ENCODE data around the gene DIP2C.
"Not testable (repeated sequence)": the region's sequence is repeated elsewhere in the genome, so short reads cannot be mapped to it uniquely, and the experiment has no call there.

DIP2C gene

GRCh38 chr10:429696-430095 lies 259.8 kb downstream of the DIP2C start:
- no peak for TF ChIP-seq CTCF (IDR thresholded peaks at IDR 0.05; ENCODE audit: borderline replicate concordance, extremely low read depth, low read length, poor library complexity, severe bottlenecking)
- TF ChIP-seq EZH2 (IDR thresholded peaks at IDR 0.05; ENCODE audit: borderline replicate concordance, low read depth, low read length, severe bottlenecking), result no peak
- ATAC-seq (ENCODE audit: insufficient read depth, low read depth), result no peak
- Histone ChIP-seq H3K4me3 (ENCODE audit: low read depth in 1 of 2, low read length in 2 of 2) (no peak overlapping the region), H2AFZ (ENCODE audit: low read depth, low read length) (no peak overlapping the region), H3K9me3 (ENCODE audit: insufficient read depth, low read length, severe bottlenecking) (no peaks in the 10 kb centered on the region), H4K20me1 (ENCODE audit: insufficient read depth, low read length) (peaks cover 3% of the 10 kb centered on the region; the same call in 1 of the 2 replicates), H3K27ac (ENCODE audit: low read length) (no peak overlapping the region), H3K27me3 (ENCODE audit: insufficient read depth, low read length, poor library complexity) (peaks cover 20% of the 10 kb centered on the region), H3K4me2 (ENCODE audit: insufficient read depth, low read length) (no peak overlapping the region), H3K4me1 (ENCODE audit: insufficient read depth, low read length) (no peaks in the 10 kb centered on the region), H3K9ac (ENCODE audit: low read depth, low read length) (no peak overlapping the region), H3K79me2 (ENCODE audit: insufficient read depth, low read length) (no peaks in the 10 kb centered on the region), H3K36me3 (ENCODE audit: insufficient read depth, low read length) (no peaks in the 10 kb centered on the region)
- DNase-seq, result no peak

DNA sequence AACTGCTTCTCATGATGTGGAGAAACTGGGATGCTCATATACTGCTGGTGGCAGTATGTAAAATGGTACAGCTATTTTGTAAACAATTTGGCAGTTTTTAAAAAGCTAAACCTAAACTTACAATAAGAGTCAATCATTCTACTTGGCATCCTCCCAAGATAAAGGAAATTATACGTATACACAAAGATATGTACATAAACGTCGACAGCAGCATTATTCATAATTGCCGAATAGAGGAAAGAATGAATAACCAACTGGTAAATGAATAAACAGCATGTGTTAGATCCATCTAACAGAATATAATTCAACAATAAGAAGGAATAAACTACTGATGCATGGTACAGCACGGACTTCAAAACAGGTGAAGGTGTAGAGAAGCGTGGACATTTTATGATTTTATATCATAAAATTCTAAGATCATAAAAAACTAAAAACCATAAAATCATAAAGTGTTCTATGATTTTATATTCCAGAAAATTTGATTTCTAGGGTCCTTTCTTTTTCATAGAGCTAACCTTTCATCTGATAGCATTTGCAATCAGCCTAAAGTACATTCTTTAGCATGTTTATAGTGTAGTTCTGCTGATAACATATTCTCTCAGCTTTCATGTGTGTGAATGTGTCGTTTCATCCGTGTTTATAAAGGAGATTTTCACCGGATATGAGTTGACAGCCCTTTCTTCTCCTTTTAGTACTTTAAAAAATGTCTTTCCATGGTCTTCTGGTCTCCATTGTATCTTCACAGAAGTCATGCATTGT lies 261.5 kb downstream of the DIP2C start:
- H3K79me2 ChIP-seq (ENCODE audit: insufficient read depth, low read length), result no peaks in the 10 kb centered on the region
- H3K27ac ChIP-seq (ENCODE audit: low read length), result no peak overlapping the region
- no peak for DNase-seq
- H3K9me3 ChIP-seq (ENCODE audit: insufficient read depth, low read length, severe bottlenecking), result no peaks in the 10 kb centered on the region
- no peak overlapping the region for H3K4me3 ChIP-seq (ENCODE audit: low read depth in 1 of 2, low read length in 2 of 2)
- no peaks in the 10 kb centered on the region for H3K36me3 ChIP-seq (ENCODE audit: insufficient read depth, low read length)
- no peak overlapping the region for H2AFZ ChIP-seq (ENCODE audit: low read depth, low read length)
- no peak for ATAC-seq (ENCODE audit: insufficient read depth, low read depth)
- H3K4me2 ChIP-seq (ENCODE audit: insufficient read depth, low read length), result no peak overlapping the region
- peaks cover 15% of the 10 kb centered on the region for H3K27me3 ChIP-seq (ENCODE audit: insufficient read depth, low read length, poor library complexity)
- TF ChIP-seq EZH2 (IDR thresholded peaks at IDR 0.05; ENCODE audit: borderline replicate concordance, low read depth, low read length, severe bottlenecking) (no peak), CTCF (IDR thresholded peaks at IDR 0.05; ENCODE audit: borderline replicate concordance, extremely low read depth, low read length, poor library complexity, severe bottlenecking) (no peak)
- no peak overlapping the region for H3K9ac ChIP-seq (ENCODE audit: low read depth, low read length)
- no peaks in the 10 kb centered on the region for H3K4me1 ChIP-seq (ENCODE audit: insufficient read depth, low read length)
- H4K20me1 ChIP-seq (ENCODE audit: insufficient read depth, low read length), result peaks cover 3% of the 10 kb centered on the region; the same call in 1 of the 2 replicates

DNA sequence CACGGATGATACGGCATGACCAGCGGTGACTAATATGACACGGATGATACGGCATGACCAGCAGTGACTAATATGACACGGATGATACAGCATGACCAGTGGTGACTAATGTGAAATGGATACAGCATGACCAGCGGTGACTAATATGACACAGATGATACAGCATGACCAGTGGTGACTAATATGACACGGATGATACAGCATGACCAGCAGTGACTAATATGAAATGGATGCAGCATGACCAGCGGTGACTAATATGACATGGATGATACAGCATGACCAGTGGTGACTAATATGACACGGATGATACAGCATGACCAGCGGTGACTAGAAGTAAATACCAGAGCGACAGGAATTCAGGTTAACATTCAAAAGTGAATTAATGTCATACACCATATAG lies 264.1 kb downstream of the DIP2C start:
- not testable (repeated sequence) for H3K4me1 ChIP-seq (ENCODE audit: insufficient read depth, low read length); H4K20me1 ChIP-seq (ENCODE audit: insufficient read depth, low read length); H3K9ac ChIP-seq (ENCODE audit: low read depth, low read length); H3K79me2 ChIP-seq (ENCODE audit: insufficient read depth, low read length); H3K9me3 ChIP-seq (ENCODE audit: insufficient read depth, low read length, severe bottlenecking); H3K4me2 ChIP-seq (ENCODE audit: insufficient read depth, low read length); H3K36me3 ChIP-seq (ENCODE audit: insufficient read depth, low read length); H3K27ac ChIP-seq (ENCODE audit: low read length); H3K4me3 ChIP-seq (ENCODE audit: low read depth in 1 of 2, low read length in 2 of 2); H2AFZ ChIP-seq (ENCODE audit: low read depth, low read length); DNase-seq; ATAC-seq (ENCODE audit: insufficient read depth, low read depth)
- H3K27me3 ChIP-seq (ENCODE audit: insufficient read depth, low read length, poor library complexity), result peaks cover 15% of the 10 kb centered on the region

- H3K4me3 ChIP-seq (ENCODE audit: low read depth in 1 of 2, low read length in 2 of 2); H4K20me1 ChIP-seq (ENCODE audit: insufficient read depth, low read length); H3K4me1 ChIP-seq (ENCODE audit: insufficient read depth, low read length); H3K4me2 ChIP-seq (ENCODE audit: insufficient read depth, low read length); H3K79me2 ChIP-seq (ENCODE audit: insufficient read depth, low read length); H3K27ac ChIP-seq (ENCODE audit: low read length); H3K9ac ChIP-seq (ENCODE audit: low read depth, low read length); DNase-seq; H3K9me3 ChIP-seq (ENCODE audit: insufficient read depth, low read length, severe bottlenecking); H2AFZ ChIP-seq (ENCODE audit: low read depth, low read length); H3K36me3 ChIP-seq (ENCODE audit: insufficient read depth, low read length); ATAC-seq (ENCODE audit: insufficient read depth, low read depth): not testable (repeated sequence)
- peaks cover 12% of the 10 kb centered on the region for H3K27me3 ChIP-seq (ENCODE audit: insufficient read depth, low read length, poor library complexity)
Measured at GRCh38 chr10:424724-425123, 264.7 kb downstream of the DIP2C start.

Measured in DND-41 (cell line).